GM10847 (cell line): ENCODE measurements around the gene HPCAL1.

Source experiments
- POLR2A ChIP-seq: IDR thresholded peaks from 2 replicates; pipeline ENCODE4 v1.6.1; 2011; ENCODE audit not compliant: insufficient read length; ENCODE audit errors: extremely low read depth

The HPCAL1 gene

DNA sequence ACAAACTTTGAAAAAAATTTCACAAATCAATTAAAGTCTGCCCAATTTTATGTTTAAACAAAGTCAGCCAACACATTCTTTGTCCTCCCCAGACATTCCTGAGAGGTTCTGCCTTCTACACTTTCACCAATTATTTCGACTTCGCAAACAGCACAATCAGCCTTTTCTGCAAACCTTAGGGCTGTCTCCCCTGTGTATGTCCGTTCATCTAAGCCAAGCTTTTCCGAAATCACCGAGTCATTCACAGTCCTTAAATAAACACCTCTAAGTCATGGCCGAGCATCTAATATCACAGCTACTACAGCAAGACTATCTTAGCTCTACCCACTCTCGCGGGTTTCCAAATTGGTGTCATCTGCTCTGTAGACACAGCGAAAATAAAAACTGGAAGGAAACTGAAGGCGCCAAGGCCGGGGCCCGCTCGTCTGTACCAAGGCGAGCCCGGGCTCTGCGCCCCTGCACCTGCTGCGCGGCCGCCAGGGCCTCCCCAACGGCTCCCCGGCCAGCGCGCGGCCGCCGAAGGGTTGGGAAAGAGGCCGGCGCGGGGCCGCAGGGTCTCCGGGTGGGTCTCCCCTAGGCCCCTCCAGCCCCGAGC, 144.7 kb downstream of the HPCAL1 start:
- no peak for TF ChIP-seq POLR2A

DNA sequence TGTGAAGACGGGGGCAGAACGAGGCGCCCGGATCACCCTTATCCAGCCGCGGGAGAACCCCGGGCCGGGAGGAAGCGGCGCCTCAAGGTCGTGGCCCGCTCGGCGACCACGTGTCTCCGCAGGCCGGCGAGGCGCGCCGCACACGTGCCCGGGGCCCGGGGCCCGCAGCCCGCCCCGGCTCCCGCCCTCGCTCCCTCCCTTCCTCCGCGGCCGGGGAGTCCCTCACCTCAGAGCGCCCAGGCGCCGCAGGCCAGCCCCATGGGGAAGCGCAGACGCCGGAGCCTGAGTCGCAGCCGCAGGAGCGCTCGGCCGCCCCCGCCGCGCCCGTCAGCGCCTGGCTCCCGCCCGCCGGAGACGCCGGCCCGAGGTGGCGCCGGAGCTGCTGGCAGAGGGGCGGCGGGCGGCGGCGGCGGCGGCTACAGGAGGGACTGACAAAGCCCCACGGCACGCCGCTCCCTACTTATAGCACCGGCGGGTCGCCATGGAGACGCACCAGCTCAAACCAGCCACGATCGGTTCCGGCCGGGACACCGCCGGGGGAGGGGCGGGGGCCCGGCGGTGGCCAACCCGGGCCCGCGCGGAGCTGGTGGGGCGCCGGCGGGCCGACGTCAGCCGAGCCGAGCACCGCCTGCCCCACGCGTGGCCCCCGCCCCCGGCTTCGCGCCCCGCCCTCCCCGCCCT, 145.3 kb downstream of the HPCAL1 start, which contains the start of gene ODC1:
TSS of gene ODC1 (minus strand) at position 433 of the 681 bp plus-strand sequence. CDS start 3,295 bp downstream, outside the sequence.
- peak; percentile 98 for TF ChIP-seq POLR2A

- peak; percentile 61 for TF ChIP-seq POLR2A
Observed at GRCh38 chr2:10448576-10449485, 146.1 kb downstream of the HPCAL1 start.

DNA sequence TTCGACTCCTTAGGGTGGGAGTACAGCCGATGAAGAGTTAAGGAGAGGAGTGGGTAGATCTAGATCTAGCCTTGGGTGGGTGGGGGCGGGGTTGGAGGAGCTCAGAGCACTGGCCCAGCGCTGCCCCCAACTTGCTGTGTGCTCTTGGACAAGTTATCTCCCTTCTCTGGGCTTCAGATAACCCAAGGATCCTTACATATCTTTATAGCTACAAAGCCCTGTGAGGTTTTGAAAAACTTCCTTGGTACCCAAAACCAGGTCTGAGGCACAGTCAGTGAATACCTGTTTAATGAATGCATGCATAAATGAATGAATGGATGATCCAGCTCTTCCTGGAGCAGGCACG, 146.8 kb downstream of the HPCAL1 start:
- TF ChIP-seq POLR2A, result no peak

GRCh38 chr2:10449838-10450691, 147.4 kb downstream of the HPCAL1 start:
- TF ChIP-seq POLR2A, result no peak

DNA sequence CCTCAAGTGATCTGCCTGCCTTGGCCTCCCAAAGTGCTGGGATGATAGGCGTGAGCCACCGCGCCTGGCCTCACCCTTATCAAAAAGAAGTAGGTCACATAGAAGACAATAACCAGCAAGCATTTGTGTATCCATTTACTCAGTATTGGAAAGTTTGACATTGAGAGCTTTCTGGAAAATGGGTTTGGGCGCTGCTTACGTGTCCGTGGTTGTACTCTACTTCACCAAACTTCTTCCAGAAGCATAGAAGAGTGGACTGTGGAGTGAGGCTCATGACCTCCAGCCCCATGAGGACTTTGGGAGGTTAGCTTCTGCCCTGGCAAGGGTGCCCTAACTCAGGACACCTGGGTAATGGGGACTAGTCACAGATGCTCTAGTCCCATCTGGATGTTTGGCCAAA, 149.1 kb downstream of the HPCAL1 start:
- TF ChIP-seq POLR2A, result no peak

GRCh38 chr2:10452312-10452711, 149.6 kb downstream of the HPCAL1 start:
- TF ChIP-seq POLR2A, result no peak

DNA sequence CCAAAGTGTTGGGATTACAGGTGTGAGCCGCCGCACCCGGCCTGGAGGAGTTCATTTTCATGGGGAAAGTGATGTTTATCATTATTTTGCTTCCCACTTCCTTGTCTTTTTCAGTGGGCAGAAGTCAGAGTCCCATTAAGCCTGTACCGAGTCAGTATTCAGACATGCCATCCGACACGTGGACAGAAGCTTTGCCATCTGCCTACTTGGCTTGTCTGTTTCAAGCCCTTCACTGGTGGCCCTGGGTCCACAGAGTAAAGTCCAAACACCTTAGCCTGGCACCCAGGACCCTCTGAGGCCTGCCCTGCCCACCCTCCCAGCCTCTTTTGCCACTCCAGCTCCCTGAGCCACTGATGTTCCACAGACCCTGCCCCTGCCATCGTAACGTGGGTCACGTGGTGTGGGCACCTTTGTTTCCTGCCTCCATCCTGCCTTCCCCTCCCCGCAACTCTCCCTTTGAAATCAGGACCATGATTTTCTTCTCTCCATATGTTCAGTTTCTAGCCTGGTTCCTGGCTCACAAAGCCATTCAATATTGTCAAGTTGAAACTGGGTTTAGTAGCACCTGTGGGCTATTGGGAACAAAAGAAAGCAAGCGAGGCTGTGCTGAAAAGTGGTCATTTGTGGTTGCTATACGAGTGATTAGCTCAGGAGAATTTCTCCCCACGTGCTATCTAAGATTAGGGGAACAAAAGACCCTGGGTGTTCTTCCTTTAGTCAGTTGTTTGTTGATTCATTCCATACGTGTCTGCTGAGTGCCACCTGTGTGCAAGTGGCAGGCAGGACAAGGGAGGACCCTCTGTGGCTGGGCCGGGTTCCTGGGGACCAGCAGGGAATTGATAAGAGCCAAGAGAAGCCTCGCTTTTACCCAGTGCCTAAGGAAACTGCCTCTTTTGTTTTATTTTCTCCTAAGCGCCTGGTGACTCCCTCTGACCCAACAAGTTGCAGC, 150.5 kb downstream of the HPCAL1 start:
- TF ChIP-seq POLR2A, result no peak

GRCh38 chr2:10453905-10454298, 151.2 kb downstream of the HPCAL1 start:
- no peak for TF ChIP-seq POLR2A

- TF ChIP-seq POLR2A, result no peak
Observed at GRCh38 chr2:10454505-10454904, 151.8 kb downstream of the HPCAL1 start.

DNA sequence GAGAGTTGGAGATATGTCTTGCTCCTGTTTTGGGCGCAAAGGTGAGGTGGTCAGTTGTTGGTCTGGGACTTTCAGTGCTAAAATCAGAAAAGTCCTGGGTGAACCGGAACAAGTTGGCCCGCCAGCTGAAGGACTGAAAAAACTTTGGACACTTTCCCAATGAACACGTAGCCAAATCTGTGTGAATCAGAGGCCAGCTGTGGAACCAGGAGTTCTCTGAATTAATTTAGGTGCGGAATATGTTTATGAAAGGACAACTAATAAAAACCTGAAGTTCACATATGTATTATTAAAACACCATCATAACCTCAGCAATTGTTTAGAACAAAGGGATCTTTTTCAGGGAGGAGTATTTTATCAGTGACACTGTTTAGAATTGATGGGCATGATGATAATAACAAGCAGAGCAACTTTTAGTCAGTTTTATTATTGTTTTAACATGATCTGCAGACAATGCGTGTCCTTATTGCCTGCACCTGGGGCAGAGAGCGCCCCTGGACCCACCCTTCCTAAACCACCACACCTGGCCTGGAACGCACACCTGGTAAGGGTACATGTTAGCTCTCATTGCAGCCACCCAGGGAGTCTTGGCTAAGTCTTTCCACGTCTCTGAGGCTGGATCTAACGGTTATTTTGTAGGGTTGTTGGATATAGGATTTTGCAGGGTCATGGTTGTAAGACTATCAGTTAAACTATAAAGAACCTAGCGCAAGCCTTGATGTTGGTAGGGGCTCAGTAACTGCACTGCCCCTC, 155.3 kb downstream of the HPCAL1 start:
- TF ChIP-seq POLR2A, result no peak

GRCh38 chr2:10460366-10460796, 157.7 kb downstream of the HPCAL1 start:
- no peak for TF ChIP-seq POLR2A
